Stimulated activated naive CD4-positive, alpha-beta T cell (primary cell): Measurements from ENCODE around the gene AQP9.

Experiments
- DNase-seq, 6 experiments: peaks; one replicate each; lab custom pipeline; 2025; lab: John Stamatoyannopoulos, UW

Gene AQP9

DNA sequence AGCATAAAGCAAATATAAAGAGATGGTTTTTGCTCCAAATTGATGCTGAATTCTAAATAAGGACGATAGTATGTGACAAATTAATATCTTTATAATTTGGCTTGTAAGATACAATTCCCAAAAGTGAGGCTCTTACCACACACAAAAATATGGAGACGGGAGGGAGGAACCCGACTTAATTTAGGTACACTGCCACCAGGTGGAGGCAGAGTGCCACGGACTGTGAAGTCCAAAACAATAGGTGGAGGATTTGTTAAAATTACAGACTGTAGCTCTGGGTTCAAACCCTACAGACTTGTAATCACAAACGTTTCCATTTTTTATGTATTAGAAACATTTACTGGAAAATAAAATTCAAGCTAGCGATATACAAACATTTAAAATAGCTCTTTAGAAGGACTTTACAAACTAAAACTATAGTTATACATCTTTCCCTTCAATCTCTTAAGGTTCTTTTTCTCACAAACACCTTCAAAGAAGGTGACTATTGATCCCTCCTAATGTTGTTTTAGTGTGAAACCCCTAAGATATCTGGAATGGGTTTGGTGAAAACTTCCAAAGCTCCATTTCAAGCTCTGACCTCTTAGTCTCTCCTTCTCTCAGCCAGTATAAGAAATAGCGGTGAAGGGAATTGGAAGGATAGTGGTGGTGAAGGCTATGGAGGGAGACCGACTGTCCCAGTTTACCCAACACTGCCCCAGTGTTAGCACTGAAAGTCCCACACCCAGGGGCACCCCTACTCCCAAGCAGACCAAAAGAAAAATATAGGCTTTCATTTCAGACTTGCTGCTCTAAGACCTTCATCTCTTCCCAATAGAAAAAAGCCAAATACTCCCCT lies 89.7 kb downstream of the AQP9 start:
- DNase-seq = peak in 5 of 6 experiments; percentile 32 to 69 (median 44)

DNA sequence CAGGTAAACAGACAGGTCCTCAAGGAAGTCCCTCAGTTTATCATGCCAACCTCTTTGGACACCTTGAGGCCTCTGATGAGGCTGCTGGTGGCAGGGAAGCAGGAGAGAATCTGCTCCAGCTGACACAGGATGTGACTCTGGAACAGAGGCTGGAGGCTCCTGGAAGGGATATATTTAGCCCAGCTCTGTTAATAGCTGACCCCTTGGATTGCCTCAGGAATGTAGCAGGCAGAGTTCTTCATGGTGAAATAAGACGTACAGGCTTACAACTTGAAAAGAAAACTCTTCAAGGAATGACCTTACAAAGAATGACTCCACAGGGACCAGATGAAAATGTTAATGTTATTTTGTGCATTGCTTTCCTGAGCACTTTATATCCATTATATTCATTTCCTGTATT lies 90.5 kb downstream of the AQP9 start:
- no peak for DNase-seq

DNA sequence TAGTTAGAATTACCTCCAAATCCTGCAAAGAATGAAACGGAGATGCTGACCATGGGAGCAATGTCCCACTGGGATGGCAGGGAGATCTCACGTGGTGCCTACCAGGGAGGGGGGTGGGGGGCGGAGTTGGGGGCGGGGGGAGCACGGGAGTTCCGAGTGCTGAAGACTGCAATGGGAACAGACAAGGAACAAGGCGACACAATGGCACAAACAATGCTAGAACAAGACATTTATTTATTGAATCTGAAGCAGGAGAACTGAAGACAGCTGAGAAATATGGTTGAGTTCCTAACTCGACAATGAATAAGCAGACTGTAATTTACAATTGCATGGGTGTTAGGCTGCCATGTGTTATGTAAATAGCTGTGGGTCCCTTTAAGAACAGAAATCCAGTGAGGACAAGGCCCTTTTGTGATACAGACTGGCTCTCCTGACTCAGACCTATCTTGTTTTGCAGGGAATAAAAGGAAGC lies 91.2 kb downstream of the AQP9 start:
- DNase-seq = no peak

DNA sequence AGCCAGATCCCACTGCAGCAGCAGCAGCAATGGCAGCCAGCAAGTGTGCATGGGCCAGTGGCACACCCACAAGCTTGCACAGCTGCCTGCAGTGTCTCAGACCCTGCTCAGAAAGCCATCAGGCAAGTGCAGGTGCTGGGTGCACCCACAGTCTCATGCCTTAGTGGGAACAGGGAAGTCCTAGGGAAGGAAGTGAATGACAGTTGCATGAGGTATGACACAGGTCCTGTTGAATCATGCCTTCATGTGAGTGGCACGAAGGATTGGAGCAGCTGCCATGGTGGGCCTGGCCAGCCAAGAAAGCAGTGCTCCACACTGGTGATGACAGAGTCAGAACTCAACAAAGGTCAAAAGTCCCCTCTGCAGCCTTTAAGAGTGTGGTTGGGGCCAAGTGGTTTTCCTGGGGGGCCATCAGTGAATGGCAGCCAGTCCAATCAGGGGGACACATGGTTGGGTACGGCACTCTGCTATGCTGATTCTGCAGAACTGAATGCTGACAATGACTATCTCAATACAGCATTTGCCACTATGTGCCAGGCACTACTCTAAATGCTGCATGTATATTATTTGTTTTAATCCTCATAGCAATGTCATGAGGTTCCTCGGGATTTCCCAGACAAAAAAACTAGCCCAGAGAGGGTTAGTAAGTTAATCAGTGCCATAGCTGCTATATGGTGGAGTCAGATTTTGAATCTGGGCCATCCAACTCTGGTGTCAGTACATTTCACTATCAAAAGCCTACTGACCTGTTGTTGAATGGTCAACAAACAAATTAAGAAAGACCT lies 94.3 kb downstream of the AQP9 start:
- no peak for DNase-seq

GRCh38 chr15:58233341-58233740 lies 95.2 kb downstream of the AQP9 start:
- no peak for DNase-seq
